HepG2 (cell line): ENCODE results near the gene ERF. TPM values are rescaled to one million over a fixed set of nuclear protein-coding genes. Genes with fewer than 3 reads are reported as not detected.
A peak's percentile ranks its signal among the peaks of the same experiment; 100 is the strongest.

Experiments
- ATF7-NPFF ChIP-seq: sonication (generic); formaldehyde crosslinking; IDR thresholded peaks from 2 replicates; pipeline ENCODE4 v1.8.1; 2023; ENCODE audit warnings: mild to moderate bottlenecking, low read depth, missing genetic modification reagents, moderate library complexity
- DRAP1 ChIP-seq: IDR thresholded peaks from 2 replicates; pipeline ENCODE4 v1.6.1; 2016; ENCODE audit warnings: missing genetic modification reagents, missing compliant biosample characterization
- HNRNPH1 ChIP-seq: fragments of 200-400 bp; formaldehyde crosslinking; optimal IDR thresholded peaks from 2 replicates; pipeline ENCODE3; 2017; ENCODE audit warnings: mild to moderate bottlenecking, low read depth, low read length
- NFAT5 ChIP-seq: sonication (generic); formaldehyde crosslinking; IDR thresholded peaks from 2 replicates; pipeline ENCODE4 v1.4.0; 2020; ENCODE audit warnings: missing genetic modification reagents
- NFRKB ChIP-seq: fragments of 450-650 bp; IDR thresholded peaks from 2 replicates; pipeline ENCODE4 v1.6.1; 2017
- PRMT3 ChIP-seq: sonication (generic); formaldehyde crosslinking; IDR thresholded peaks from 2 replicates; pipeline ENCODE4 v1.8.1; 2022; ENCODE audit warnings: low read depth, mild to moderate bottlenecking, moderate library complexity, missing genetic modification reagents, borderline replicate concordance
- SAP130 ChIP-seq: IDR thresholded peaks from 2 replicates; pipeline ENCODE4 v1.6.1; 2016; ENCODE audit warnings: low read depth
- SCMH1 ChIP-seq: sonication (generic); formaldehyde crosslinking; IDR thresholded peaks from 2 replicates; pipeline ENCODE4 v1.9.0; 2021; ENCODE audit warnings: missing genetic modification reagents, mild to moderate bottlenecking, borderline replicate concordance
- SKI ChIP-seq: fragments of 450-650 bp; IDR thresholded peaks from one replicate; pipeline ENCODE4 v1.6.1; 2018; ENCODE audit warnings: mild to moderate bottlenecking; ENCODE audit not compliant: partially characterized antibody
- TAF15 ChIP-seq: fragments of 200-400 bp; formaldehyde crosslinking; IDR thresholded peaks from one replicate; pipeline ENCODE4 v1.6.1; 2018; ENCODE audit warnings: mild to moderate bottlenecking, low read depth, low read length; ENCODE audit not compliant: poor library complexity, severe bottlenecking
- YEATS2 ChIP-seq: sonication (generic); formaldehyde crosslinking; IDR thresholded peaks from 2 replicates; pipeline ENCODE4 v1.4.0; 2020; ENCODE audit warnings: missing genetic modification reagents, borderline replicate concordance
- ZNF10 ChIP-seq: sonication (generic); formaldehyde crosslinking; IDR thresholded peaks from 2 replicates; pipeline ENCODE4 v1.4.0; 2020; ENCODE audit warnings: mild to moderate bottlenecking, low read depth, missing genetic modification reagents, borderline replicate concordance
- ZNF468 ChIP-seq: sonication (generic); formaldehyde crosslinking; IDR thresholded peaks from 2 replicates; pipeline ENCODE4 v1.8.0; 2022; ENCODE audit warnings: mild to moderate bottlenecking, moderate library complexity, missing genetic modification reagents
- ZNF598 ChIP-seq: sonication (generic); formaldehyde crosslinking; IDR thresholded peaks from 2 replicates; pipeline ENCODE4 v1.5.1; 2020; ENCODE audit warnings: mild to moderate bottlenecking, missing genetic modification reagents, borderline replicate concordance
- ZSCAN31 ChIP-seq: sonication (generic); formaldehyde crosslinking; IDR thresholded peaks from 2 replicates; pipeline ENCODE4 v1.5.0; 2020; ENCODE audit warnings: low read depth, mild to moderate bottlenecking, missing genetic modification reagents
- ZSCAN5A ChIP-seq: sonication (generic); formaldehyde crosslinking; IDR thresholded peaks from 2 replicates; pipeline ENCODE4 v1.8.0; 2022; ENCODE audit warnings: mild to moderate bottlenecking, missing genetic modification reagents, borderline replicate concordance
- polyA plus RNA-seq, 8 experiments: library from polyadenylated mRNA; depleted of rRNA in 3 of 8; stranded (reverse) in 7 of 8; unstranded in 1 of 8; fragments of >200 nt; fragmentation: Illumina TruSeq in 4 of 8; extraction: Trizol in 4 of 8; gene quantifications; 2 replicates each; pipeline versions ENCODE4 v1.2.1 to v1.2.3, GENCODE V29; 2011 to 2016; ENCODE audit warnings: low read depth in 4 of 8, missing spikeins in 1 of 8, mixed read lengths in 1 of 8; ENCODE audit not compliant: insufficient read depth in 1 of 8
- total RNA-seq, 5 experiments: library from RNA; depleted of rRNA; stranded (reverse); fragments of >200 nt; fragmentation: Illumina TruSeq; extraction: Trizol; gene quantifications; 2 replicates each; pipeline ENCODE4 v1.2.3, GENCODE V29; 2016; ENCODE audit warnings: low read depth in 1 of 5
- TF ChIP-seq, protein P1 (sequence below): sonication (generic); formaldehyde crosslinking; IDR thresholded peaks from 2 replicates; pipeline ENCODE4 v1.9.0; 2021; ENCODE audit warnings: missing genetic modification reagents, borderline replicate concordance
- TF ChIP-seq, protein P2 (sequence below): IDR thresholded peaks from 2 replicates; pipeline ENCODE4 v1.6.1; 2016

The ERF gene
- total and polyA plus RNA-seq, 2 of the 13 experiments (the other 11 are each of a cell fraction or from before 2014, with no cell fraction given), result 67.1 to 69.9 TPM

- TF ChIP-seq NFAT5 (CRISPR knock-in tag) (no peak), SKI (no peak), ZNF468 (no peak), SAP130 (CRISPR knock-in tag) (no peak), TAF15 (no peak), ZNF598 (CRISPR knock-in tag) (no peak), ZSCAN5A (CRISPR knock-in tag) (no peak), HNRNPH1 (no peak), NFRKB (no peak), YEATS2 (CRISPR knock-in tag) (no peak), PRMT3 (no peak), SCMH1 (CRISPR knock-in tag) (no peak), DRAP1 (CRISPR knock-in tag) (no peak), ZNF10 (CRISPR knock-in tag) (no peak), ZSCAN31 (0 out of 2 replicates have a peak, but pooled peaks have one; percentile 26), ATF7-NPFF (CRISPR knock-in tag) (no peak)
- TF ChIP-seq, protein P1, sequence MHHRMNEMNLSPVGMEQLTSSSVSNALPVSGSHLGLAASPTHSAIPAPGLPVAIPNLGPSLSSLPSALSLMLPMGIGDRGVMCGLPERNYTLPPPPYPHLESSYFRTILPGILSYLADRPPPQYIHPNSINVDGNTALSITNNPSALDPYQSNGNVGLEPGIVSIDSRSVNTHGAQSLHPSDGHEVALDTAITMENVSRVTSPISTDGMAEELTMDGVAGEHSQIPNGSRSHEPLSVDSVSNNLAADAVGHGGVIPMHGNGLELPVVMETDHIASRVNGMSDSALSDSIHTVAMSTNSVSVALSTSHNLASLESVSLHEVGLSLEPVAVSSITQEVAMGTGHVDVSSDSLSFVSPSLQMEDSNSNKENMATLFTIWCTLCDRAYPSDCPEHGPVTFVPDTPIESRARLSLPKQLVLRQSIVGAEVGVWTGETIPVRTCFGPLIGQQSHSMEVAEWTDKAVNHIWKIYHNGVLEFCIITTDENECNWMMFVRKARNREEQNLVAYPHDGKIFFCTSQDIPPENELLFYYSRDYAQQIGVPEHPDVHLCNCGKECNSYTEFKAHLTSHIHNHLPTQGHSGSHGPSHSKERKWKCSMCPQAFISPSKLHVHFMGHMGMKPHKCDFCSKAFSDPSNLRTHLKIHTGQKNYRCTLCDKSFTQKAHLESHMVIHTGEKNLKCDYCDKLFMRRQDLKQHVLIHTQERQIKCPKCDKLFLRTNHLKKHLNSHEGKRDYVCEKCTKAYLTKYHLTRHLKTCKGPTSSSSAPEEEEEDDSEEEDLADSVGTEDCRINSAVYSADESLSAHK (CRISPR knock-in tag), result no peak
- TF ChIP-seq, protein P2, sequence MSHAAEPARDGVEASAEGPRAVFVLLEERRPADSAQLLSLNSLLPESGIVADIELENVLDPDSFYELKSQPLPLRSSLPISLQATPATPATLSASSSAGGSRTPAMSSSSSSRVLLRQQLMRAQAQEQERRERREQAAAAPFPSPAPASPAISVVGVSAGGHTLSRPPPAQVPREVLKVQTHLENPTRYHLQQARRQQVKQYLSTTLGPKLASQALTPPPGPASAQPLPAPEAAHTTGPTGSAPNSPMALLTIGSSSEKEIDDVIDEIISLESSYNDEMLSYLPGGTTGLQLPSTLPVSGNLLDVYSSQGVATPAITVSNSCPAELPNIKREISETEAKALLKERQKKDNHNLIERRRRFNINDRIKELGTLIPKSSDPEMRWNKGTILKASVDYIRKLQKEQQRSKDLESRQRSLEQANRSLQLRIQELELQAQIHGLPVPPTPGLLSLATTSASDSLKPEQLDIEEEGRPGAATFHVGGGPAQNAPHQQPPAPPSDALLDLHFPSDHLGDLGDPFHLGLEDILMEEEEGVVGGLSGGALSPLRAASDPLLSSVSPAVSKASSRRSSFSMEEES, result no peak
Measured at GRCh38 chr19:42242069-42242511, 12.8 kb downstream of the ERF start (continued).
